Activated naive CD4-positive, alpha-beta T cell (primary cell): ENCODE data around the gene RACGAP1.
"Not testable (repeated sequence)": the region's sequence is repeated elsewhere in the genome, so short reads cannot be mapped to it uniquely, and the experiment has no call there.

Experiments
- DNase-seq, 4 experiments: peaks; one replicate each; lab custom pipeline; 2025; lab: John Stamatoyannopoulos, UW

RACGAP1 gene

DNA sequence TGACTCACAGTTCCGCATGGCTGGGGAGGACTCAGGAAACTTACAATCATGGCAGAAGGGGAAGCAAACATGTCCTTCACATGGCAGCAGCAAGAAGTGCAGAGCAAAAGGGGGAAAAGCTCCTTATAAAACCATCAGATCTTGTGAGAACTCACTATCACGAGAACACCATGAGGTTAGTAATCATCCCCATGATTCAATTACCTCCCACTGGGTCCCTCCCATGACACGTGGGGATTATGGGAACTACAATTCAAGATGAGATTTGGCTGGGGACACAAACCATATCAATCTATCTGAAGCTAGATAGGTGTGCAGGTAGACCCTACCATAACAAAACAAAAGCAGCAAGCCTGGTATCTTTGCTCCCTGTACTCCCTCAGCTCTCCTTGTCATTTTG is 38.8 kb downstream of the RACGAP1 start:
- not testable (repeated sequence) for DNase-seq

DNA sequence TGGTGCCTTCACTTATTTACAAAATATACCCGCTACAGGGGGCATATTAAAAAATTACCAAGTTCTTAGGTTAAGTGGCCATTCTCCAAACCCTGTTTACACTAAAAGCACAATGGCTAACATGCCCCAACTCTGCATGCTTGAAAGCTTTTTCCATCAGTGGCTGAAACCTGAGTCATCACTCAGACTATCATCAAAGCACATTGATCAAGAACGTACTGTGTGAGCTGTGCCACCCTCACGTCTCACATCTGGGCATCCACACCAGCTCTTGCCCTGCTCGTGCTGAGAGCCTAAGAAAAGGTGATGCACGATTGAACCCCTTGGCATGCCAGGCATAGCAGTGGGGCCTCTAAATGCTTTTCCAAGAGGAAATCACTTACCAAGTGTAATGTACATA is 39.3 kb downstream of the RACGAP1 start:
- no peak for DNase-seq

DNA sequence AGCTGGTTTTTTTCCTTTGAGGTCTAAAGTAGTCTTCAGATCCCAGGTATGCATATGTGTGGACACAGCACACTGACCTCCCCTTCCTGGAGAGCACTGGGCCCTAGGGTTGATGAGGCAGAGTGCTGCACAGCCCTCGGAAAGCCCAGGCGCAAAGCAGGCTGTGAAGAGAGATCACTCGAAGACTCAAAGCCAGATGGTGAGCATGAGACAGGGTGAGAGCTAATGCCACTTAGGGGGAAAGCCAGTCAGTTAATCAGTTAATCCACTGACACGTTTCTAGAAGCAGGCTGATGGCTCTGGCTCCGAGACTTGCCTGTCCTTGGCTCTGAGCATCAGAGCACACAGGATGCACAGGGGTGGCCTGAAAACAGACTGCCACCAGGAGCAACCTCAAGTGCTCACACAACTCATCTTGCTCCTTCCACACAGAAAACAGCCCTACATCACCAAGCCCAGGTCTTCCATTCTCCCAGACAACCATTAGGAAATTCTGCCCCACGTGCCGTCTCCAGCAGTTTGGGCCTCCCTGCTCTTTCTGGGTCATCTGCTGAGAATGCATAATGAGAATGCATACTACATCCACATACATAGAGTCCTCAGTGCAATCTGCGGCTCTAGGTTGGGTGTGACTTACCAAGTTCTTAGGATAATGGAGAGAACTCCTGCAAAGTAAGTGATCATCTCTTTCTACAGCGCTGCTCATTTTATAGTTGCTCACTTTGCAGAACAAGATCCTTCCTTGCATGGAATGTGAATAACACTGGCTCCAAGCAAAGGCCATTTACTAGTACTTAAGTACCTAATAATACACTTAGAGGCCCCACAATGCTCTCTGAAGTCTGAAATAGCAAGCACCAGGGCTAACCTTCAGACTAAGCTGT is 40.6 kb downstream of the RACGAP1 start:
- DNase-seq: no peak

DNA sequence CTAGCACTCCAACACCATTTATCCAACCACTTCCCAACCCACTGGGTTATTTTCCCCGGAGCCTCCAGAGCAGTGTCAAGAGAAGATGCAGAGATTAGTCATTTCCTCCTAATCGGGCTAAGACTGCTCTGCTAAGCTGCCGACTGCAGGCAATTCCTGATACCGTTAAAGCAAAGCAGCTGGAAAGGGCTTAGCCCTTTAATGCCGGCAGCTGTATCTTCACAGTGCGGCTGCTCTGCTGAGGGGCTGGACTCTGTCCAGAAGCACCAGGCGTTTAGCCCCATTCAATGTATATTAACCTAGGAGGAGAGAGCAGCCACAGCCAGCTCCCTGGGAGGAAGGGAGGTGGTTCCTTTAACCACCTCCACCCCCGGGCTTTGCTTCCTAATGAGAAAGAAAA is 41.4 kb downstream of the RACGAP1 start:
- DNase-seq: no peak

DNA sequence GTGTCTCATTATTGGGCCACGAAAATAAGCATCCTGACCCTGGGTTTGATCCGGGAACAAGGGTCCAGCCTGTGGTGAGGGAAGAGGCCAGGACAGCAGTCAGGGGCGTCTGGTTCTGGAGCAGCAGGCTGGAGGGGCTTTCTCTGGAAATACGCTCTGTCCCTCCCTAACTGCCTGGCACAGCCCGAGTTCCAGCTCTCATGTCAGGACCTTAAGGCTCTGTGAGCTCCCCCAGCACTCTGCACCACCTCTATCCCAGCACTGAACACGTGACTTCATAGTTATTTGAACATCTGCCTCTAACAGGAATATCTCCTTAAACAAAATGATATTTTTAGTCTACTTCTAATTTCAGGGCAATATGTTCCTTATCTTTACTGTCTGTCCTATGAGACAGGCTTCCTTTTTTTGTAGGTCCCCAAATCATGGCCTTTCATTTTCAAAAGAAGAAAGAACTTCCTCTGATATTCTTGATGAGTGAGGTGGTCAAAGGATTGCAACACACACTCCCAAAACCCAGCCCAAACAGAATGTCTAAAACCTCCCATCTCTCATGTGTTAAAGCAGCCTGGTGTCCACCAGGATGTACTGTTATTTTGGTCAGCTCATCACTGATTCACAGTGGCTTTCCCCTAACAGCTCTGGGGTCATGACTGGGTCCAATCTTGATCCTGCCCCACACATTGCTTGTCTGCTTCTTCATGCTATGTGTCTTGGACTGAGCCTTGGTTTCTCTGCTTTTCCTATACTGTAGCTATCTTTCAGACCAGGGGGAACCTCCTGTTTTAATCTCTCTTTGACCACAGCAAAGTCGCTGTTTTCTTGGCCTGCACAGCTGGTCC is 42.8 kb downstream of the RACGAP1 start:
- no peak for DNase-seq

DNA sequence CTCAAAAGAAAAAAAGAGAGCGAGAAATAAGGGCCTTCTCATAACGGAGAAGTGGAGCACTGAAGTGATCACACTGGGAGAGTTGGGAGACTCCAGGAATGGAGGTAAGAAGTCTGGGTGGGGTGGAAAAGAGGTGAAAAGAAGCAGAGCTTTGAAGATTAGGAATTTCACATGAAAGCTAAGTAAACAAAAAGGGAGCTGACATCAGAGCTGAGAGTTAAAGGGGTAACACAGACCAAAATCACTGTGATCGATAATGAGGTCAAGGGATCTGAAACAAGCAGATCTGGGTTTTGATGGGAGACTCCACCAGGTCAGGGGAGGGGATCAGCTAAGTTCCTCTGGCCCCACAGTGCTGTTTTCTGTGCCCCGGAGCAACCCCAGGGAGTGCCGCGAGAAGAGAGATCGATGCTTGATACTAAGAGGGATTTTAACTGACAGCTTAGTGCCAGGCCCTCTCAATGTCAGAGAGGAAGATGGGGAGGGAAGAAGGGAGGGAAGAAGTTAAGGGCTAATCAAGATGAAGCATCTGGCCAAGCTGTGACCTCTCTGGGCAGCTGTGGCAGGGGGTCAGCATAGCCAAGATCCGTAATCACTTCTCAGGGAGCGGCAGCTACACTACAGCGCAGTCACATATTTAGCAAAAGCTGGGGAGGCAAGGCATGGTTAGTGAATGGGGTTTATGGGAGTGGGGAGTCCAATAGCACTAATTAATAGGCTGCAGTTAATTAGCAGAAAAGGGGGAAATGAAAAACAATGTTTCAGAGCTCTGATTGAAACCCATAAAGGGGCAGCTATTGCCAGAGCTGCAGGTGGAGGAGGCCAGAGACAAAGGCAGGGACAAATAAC is 44.6 kb downstream of the RACGAP1 start:
- DNase-seq: no peak

DNA sequence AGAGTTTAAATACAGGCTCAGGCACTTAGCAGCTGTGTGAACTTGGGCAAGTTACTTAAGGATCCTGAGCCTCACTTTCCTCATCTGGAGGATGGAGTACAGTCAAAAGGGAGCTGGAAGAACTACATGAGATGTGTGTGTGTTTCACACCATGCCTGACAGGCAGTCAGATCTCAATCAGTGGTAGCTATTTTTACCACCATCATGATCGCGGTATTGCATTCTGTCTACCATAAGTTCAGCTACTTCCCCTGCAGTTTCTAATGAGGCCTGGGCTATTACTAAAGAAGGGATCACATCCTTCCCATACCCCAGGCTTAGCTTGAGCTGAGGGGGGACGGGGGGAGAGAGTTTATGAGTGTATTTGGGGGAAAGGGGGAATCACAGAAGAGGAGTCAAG is 45.5 kb downstream of the RACGAP1 start:
- no peak for DNase-seq

DNA sequence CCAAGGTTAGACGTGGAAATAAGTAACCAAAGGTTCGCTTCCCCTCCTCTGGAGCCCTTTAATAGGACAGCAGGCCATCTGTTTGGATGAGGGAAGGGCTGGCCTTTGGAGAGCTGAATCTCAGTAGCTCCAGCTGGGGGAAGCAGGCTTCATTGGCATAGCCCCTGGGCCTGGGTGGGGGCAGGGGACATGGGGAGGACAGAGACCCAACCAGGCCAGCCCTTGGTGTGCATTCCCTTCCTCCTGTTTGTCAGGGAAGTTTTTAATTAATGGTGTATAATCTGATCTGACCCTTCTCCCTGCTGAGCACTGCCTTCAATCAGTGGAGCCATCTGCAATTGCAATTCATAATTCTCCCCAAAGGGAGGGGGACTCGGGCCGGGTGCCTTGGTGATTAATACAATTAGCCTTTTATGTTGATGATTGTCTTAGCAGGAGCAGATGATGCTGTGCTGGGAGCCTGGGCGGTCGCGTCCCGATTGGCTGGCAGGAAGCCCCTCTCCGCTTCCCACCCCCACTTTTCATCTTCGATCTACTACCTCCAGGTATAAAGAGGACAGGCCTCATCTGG is 46.2 kb downstream of the RACGAP1 start:
- DNase-seq: no peak

DNA sequence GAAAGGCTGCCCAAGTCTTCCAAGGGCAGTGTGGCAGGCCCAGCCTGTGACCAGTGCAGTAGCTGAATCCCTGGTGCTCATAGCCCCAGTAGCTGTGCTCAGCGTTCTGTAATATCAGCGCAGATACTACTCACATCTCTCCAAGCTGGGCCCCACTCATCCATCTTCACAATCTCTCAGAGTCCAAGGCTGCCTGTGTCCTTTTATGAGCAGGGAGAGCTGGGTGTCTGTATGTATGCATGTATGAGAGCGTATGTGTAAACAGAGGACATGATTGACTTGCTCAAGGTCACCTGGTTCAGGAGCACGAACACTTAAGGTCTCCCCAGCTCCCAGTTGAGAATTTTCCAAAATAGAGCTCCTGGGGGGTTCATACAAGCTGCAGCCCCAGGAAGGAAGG is 47.2 kb downstream of the RACGAP1 start:
- DNase-seq: no peak

DNA sequence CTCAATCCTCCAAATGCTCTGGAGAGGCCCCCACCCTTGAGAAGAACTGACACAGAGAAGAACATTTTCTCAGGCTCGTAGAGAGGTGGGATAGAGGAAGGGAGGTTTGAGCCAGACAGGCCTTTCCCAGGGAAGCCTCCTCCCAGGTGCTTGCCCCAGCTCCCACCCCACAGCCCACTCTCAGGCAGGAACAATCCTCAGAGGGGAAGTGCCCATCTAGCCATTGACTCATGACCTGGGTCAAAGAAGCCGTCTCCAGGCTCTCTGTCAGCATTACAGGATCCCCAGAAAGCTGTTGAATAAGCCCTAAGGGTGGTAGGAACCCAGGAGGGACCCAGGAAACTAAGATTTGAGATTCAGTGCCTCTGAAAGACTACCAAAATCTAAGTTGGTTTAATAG is 48.7 kb downstream of the RACGAP1 start:
- no peak for DNase-seq

DNA sequence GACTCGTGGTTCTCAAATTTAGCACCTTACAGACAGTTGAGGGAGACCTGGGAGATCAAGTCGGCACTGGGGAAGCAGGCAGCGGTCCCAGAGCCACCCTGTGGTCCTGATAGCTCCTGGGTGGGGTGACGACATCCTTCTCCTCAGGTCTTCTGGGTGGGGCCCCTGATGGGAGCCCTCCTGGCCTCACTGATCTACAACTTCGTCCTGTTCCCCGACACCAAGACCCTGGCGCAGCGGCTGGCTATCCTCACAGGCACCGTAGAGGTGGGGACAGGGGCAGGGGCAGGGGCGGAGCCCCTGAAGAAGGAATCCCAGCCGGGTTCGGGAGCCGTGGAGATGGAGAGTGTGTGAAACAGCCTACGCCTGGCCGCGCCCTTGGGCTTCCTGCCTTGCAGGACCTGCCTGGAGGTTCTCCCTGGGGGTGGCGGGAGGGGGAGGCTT is 50.0 kb downstream of the RACGAP1 start:
- no peak for DNase-seq

DNA sequence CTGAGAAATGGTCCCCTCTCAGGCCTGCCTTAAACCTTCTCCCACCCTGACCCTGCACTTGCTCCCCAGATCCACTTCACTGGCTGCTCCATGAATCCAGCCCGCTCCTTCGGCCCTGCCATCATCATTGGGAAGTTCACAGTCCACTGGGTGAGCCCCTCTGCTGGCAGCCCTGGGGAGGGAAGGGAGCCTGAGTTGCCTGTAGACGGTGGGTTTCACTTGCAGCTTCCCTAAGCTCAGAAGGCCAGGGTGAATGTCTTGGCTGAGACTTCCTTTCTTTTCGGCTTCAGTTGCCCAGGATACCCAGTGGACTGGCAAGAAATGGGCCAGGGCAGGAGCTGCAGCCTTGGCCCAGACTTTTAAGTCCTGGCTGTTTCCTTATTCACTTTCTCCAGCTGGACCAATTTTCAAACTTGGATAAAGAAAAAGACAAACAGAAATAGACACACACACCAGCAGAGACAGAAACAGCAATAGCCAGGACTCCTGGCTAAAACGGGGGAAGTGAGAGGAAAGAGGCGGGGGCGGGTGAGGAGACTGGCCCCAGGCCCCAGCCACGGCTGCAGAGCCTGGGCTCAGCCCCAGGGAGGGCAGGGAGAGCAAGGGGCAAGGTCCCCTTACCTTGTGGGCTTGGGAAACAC is 50.5 kb downstream of the RACGAP1 start:
- DNase-seq: no peak

DNA sequence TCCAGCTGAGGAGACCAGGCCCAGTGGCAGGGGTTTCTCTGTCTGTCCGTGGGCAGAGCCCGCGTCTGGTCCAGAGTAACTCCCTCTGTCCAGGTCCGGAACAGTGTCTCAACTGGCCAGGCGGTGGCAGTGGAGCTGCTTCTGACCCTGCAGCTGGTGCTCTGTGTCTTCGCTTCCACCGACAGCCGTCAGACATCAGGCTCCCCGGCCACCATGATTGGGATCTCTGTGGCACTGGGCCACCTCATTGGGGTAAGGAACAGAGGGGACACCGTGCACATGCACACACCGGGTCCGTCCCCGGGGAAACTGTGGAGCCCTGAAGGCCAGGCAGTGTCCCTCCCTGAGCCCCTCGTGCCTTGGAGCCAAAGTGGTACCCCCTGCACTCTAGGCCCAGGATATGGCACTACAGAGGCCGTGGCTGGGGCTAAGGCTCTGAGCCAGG is 51.0 kb downstream of the RACGAP1 start:
- no peak for DNase-seq

DNA sequence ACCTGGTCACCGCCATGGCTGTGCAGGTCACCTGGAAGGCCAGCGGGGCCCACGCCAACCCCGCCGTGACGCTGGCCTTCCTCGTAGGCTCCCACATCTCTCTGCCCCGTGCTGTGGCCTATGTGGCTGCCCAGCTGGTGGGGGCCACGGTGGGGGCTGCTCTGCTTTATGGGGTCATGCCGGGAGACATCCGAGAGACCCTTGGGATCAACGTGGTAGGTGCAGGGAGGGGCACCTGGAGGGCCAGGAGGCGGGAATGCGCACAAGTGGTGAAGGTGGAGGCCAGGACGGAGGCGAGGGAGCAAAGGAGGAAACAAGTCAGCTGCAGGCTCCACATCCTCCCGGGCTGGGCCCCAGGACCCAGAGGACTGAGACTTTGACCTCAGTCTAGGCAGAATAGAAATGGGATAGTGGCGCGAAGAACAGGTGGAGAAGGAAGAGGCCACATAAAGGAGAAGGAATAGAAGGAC is 51.9 kb downstream of the RACGAP1 start:
- DNase-seq: no peak

DNA sequence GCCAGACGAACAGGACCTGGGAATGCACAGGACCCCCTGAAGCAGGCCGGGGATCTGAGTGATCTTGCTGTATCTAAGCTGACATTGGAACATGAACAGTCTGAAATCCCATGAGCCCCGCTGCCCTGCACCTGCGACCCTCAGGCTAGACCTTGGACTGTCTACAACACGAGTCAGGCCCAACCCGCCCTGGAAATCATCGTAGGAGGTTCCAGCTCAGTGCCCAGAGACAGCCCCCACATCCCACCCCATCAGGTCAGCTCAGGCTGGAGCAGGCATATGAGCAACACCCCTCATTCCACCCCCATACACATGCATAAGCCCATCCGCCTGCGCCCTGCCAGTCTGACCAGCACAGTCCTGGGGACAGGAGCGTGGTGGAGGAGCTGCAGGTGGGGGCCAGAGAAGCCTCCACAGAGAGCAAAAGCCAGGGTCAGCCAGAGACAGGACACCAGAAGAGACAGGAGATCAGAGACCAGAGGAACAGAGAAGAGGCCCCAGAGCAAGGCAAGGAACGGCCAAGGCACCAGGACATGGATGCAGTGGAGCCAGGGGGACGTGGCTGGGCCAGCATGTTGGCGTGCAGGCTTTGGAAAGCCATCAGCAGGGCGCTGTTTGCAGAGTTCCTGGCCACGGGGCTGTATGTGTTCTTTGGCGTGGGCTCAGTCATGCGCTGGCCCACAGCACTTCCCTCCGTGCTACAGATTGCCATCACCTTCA is 52.5 kb downstream of the RACGAP1 start, which contains the start of gene AQP6:
TSS of gene AQP6 (plus strand) at position 307 of the 720 bp plus-strand sequence. CDS start at position 534, 227 bp downstream.
- no peak for DNase-seq

DNA sequence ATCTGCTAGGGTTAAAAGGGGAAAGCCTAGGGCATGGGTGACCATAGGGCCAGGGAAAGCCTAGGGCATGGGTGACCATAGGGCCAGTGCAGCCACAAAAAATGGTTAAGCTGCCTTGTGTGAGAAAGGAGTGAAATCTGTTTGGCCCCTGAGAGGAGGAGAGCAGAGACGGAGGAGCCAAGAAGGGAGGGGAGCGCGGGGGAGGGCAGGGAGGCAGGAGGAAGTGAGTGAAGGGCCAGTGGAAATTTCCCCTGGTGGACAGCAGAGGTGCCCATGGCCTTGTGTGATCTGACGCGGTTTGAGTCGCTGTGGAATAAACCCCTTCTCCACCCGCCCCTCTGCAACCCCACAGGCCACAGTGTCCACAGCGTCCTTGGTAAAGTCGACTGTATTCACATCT is 53.2 kb downstream of the RACGAP1 start:
- no peak for DNase-seq

DNA sequence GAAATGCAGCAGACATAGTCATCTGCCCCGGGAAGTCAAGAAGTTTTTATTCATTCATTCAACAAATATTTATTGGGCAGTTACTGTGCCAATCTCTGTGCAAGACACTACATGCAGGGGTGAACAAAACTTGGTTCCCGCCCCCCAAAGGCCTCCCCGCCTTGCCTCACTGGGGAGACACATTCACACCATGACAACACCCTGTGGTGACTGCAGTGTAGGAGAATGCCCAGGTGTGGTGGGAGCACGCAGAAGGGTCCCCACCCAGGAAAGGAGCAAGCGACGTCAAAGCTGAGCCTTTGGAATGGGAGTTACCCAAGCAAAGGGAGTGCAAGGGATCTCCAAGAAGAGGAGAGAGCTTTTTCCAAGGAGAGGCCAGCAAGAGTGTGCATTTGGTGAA is 54.2 kb downstream of the RACGAP1 start:
- DNase-seq: no peak

DNA sequence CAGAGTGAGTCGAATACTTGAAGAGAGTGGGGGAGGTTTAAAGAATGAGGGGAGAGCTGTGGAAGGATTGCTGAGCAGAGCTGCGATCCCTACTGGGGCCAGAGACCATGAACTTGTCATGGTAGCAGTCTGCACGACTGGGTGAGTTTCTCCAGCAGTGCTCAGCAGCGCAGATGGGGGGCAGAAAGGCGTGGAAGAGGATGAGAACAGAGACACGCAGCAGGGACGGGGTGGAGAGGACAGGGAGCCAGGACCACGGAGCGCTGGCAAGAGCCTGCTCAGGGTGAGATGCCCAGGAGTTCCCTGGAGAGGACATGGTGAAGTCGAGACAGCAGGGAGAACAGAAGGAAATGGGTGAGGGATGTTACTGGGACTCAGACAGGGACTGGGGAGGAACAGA is 54.6 kb downstream of the RACGAP1 start:
- no peak for DNase-seq

DNA sequence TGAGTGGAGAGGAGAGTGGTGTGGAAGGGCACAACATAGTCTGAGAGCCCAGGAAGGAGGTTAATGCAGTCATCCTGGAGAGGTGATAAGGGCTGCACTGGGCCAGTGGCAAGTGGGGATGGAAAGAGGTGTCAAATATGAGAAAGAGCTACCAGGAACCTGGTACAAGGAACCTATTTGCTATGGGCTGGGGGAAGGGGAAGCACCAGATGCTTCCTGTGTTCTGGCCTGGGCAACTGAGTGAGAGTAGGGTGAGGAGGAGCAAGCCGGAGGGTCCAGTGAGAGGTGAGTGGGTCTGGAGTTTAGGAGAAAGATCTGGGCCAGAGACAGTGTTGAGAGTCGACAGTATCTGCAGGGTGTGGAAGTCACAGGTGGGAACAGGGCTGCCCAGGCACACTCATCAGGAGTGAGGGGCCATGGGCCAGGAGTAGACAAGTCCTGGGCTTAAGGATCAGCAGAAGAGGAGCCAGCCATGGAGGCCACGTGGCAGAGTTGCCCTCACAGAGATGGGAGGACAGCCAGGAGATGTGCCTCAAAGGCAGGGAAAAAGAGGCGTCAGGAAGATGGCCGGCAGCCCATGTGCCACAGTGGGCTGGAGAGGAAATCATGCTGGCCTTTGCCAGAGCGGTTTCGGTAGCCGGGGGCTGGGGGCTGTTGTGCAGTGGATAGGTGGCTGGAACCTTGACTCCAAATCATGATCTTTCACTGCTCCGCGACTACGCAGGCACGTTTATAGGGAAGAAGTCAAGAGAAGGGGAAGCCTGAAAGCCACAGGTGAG is 55.5 kb downstream of the RACGAP1 start:
- DNase-seq: no peak

DNA sequence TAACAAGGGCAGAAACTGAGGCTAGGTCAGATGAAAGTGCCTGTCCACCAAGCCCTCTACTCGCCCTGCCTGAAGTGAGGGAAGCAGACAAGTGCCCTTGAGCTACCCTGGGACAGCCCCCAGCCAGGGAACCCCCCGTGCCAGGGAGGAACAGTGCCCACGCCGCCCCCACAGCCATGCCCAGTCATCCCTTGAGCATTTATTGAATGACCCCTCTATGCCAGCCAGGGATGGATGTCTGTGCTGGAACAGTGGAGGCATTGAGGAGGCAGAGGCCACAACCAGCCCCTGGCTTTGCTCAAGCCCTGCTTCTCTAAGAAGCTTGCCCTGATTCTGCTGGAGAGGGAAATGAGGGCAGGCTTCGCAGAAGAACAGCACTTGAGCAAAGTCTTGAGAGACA is 56.3 kb downstream of the RACGAP1 start:
- DNase-seq: no peak
